HEK293 (cell line): ENCODE data around the gene ADRM1.

ENCODE experiments used
- CTCF ChIA-PET: fragments of 350-600 bp; formaldehyde crosslinking; extraction: SDS; loops from one replicate; lab custom pipeline; 2021; ENCODE audit warnings: antibody characterized with exemption; lab: Yijun Ruan, JAX
- POLR2A ChIA-PET: fragments of 300-600 bp; formaldehyde crosslinking; extraction: SDS; loops from one replicate; lab custom pipeline; 2020; ENCODE audit warnings: antibody characterized with exemption, inconsistent platforms; lab: Yijun Ruan, JAX
- H3K27ac ChIP-seq: fragments of 200-500 bp; sonication (Bioruptor generic); 2 replicates; pipeline ENCODE4 v1.5.1; 2014; ENCODE audit warnings: low read depth, low read length, control low read depth, inconsistent platforms; ENCODE audit errors: extremely low read depth
- H3K36me3 ChIP-seq, 2 experiments: fragments of 200-500 bp in 1 of 2; sonication (Bioruptor generic) in 1 of 2; 1 replicate in 1 of 2; 2 replicates in 1 of 2; pipeline ENCODE4 v1.5.1; 2014 to 2017; ENCODE audit warnings: inconsistent platforms in 2 of 2, low read length in 2 of 2; ENCODE audit not compliant: control insufficient read depth in 2 of 2, insufficient read depth in 1 of 2
- H3K4me1 ChIP-seq: fragments of 200-500 bp; sonication (Bioruptor generic); 2 replicates; pipeline ENCODE4 v1.5.1; 2014; ENCODE audit warnings: mild to moderate bottlenecking, low read length, inconsistent platforms; ENCODE audit not compliant: control insufficient read depth, insufficient read depth
- H3K4me3 ChIP-seq: 2 replicates; pipeline ENCODE4 v1.5.1; 2011; ENCODE audit warnings: low read depth, mild to moderate bottlenecking, control low read depth, low read length, moderate library complexity
- H3K9me3 ChIP-seq: fragments of 200-500 bp; sonication (Bioruptor generic); 2 replicates; pipeline ENCODE4 v1.5.1; 2014; ENCODE audit warnings: low read depth, low read length, inconsistent platforms; ENCODE audit not compliant: control insufficient read depth, insufficient read depth
- BCL11A ChIP-seq: fragments of 450-650 bp; formaldehyde crosslinking; IDR thresholded peaks from 2 replicates; pipeline ENCODE4 v1.5.1; 2016; ENCODE audit warnings: low read depth, missing biosample characterization, missing genetic modification characterization
- BCL11B ChIP-seq: fragments of 450-650 bp; formaldehyde crosslinking; IDR thresholded peaks from 2 replicates; pipeline ENCODE4 v1.5.1; 2016; ENCODE audit warnings: low read depth, missing biosample characterization, missing genetic modification characterization
- GLI2 ChIP-seq: fragments of 450-650 bp; formaldehyde crosslinking; IDR thresholded peaks from 2 replicates; pipeline ENCODE4; 2017; ENCODE audit warnings: missing biosample characterization, missing genetic modification characterization, low read depth, borderline replicate concordance
- GLIS1 ChIP-seq: fragments of 450-650 bp; formaldehyde crosslinking; IDR thresholded peaks from 2 replicates; pipeline ENCODE4 v1.5.1; 2016; ENCODE audit warnings: missing biosample characterization, missing genetic modification characterization
- GLIS2 ChIP-seq: fragments of 450-650 bp; formaldehyde crosslinking; IDR thresholded peaks from 2 replicates; pipeline ENCODE4 v1.5.1; 2016; ENCODE audit warnings: missing biosample characterization, missing genetic modification characterization
- HIC1 ChIP-seq: fragments of 450-650 bp; formaldehyde crosslinking; IDR thresholded peaks from 2 replicates; pipeline ENCODE4 v1.5.1; 2016; ENCODE audit warnings: missing biosample characterization, missing genetic modification characterization
- HOXC10 ChIP-seq: sonication (generic); formaldehyde crosslinking; IDR thresholded peaks from 2 replicates; pipeline ENCODE4 v1.8.1; 2023; ENCODE audit warnings: mild to moderate bottlenecking, missing genetic modification reagents
- KLF1 ChIP-seq: fragments of 450-650 bp; formaldehyde crosslinking; IDR thresholded peaks from 2 replicates; pipeline ENCODE4 v1.5.1; 2016; ENCODE audit warnings: missing biosample characterization, missing genetic modification characterization
- KLF17 ChIP-seq: fragments of 450-650 bp; formaldehyde crosslinking; IDR thresholded peaks from 2 replicates; pipeline ENCODE4 v1.5.1; 2016; ENCODE audit warnings: missing biosample characterization, missing genetic modification characterization
- KLF8 ChIP-seq: fragments of 450-650 bp; formaldehyde crosslinking; IDR thresholded peaks from 2 replicates; pipeline ENCODE4 v1.5.1; 2016; ENCODE audit warnings: missing biosample characterization, missing genetic modification characterization
- KLF9 ChIP-seq: fragments of 450-650 bp; formaldehyde crosslinking; IDR thresholded peaks from 2 replicates; pipeline ENCODE4 v1.5.1; 2016; ENCODE audit warnings: missing biosample characterization, missing genetic modification characterization, low read depth
- PRDM4 ChIP-seq: fragments of 450-650 bp; formaldehyde crosslinking; IDR thresholded peaks from 2 replicates; pipeline ENCODE4 v1.5.1; 2017; ENCODE audit warnings: missing biosample characterization, missing genetic modification characterization
- ZBTB7A ChIP-seq: fragments of 450-650 bp; formaldehyde crosslinking; IDR thresholded peaks from 2 replicates; pipeline ENCODE4 v1.5.1; 2016; ENCODE audit warnings: low read depth, missing biosample characterization, missing genetic modification characterization
- ZNF18 ChIP-seq: fragments of 450-650 bp; formaldehyde crosslinking; IDR thresholded peaks from 2 replicates; pipeline ENCODE4 v1.5.1; 2016; ENCODE audit warnings: missing biosample characterization, missing genetic modification characterization
- ZNF416 ChIP-seq: fragments of 450-650 bp; formaldehyde crosslinking; IDR thresholded peaks from 2 replicates; pipeline ENCODE4 v1.5.1; 2016; ENCODE audit warnings: missing biosample characterization, missing genetic modification characterization
- ZNF426 ChIP-seq: fragments of 450-650 bp; formaldehyde crosslinking; IDR thresholded peaks from 2 replicates; pipeline ENCODE4 v1.5.1; 2017; ENCODE audit warnings: missing biosample characterization, missing genetic modification characterization, mild to moderate bottlenecking, inconsistent platforms, moderate library complexity
- ZNF558 ChIP-seq: fragments of 450-650 bp; formaldehyde crosslinking; IDR thresholded peaks from 2 replicates; pipeline ENCODE4 v1.5.1; 2016; ENCODE audit warnings: missing biosample characterization, missing genetic modification characterization
- ZNF600 ChIP-seq: fragments of 450-650 bp; formaldehyde crosslinking; IDR thresholded peaks from 2 replicates; pipeline ENCODE4 v1.5.1; 2016; ENCODE audit warnings: missing biosample characterization, missing genetic modification characterization
- ZNF645 ChIP-seq: fragments of 450-650 bp; formaldehyde crosslinking; IDR thresholded peaks from 2 replicates; pipeline ENCODE4; 2016; ENCODE audit warnings: missing biosample characterization, missing genetic modification characterization
- ZNF704 ChIP-seq: fragments of 450-650 bp; formaldehyde crosslinking; IDR thresholded peaks from 2 replicates; pipeline ENCODE4 v1.5.1; 2016; ENCODE audit warnings: missing biosample characterization, missing genetic modification characterization
- ZNF843 ChIP-seq: fragments of 450-650 bp; formaldehyde crosslinking; IDR thresholded peaks from 2 replicates; pipeline ENCODE4 v1.5.1; 2016; ENCODE audit warnings: missing biosample characterization, missing genetic modification characterization
- ZSCAN18 ChIP-seq: fragments of 450-650 bp; formaldehyde crosslinking; IDR thresholded peaks from 2 replicates; pipeline ENCODE4 v1.5.1; 2016; ENCODE audit warnings: missing biosample characterization, missing genetic modification characterization

The ADRM1 gene

GRCh38 chr20:62320581-62321354 is 18.0 kb downstream of the ADRM1 start:
- H3K36me3 ChIP-seq, result peaks cover 0 to 71% of the 10 kb centered on the region in 2 experiments; a peak in 2 of 3 replicates
- ChIA-PET POLR2A (interaction anchor here (1.0 kb wide), 1 partner anchor 48 kb away, joined by 3 read pairs; no protein-coding TSS in a partner anchor), CTCF (interaction anchor here (0.8 kb wide), 1 partner anchor 62 kb away, joined by 4 read pairs; no protein-coding TSS in a partner anchor)
- H3K4me3 ChIP-seq, result no peak overlapping the region
- TF ChIP-seq KLF17 (tag by site-specific recombination), result no peak
- peak; percentile 74 for TF ChIP-seq HIC1 (tag by site-specific recombination)
- peak; percentile 65 for TF ChIP-seq KLF8 (tag by site-specific recombination)
- peak; percentile 34; the same call in 1 of the 2 replicates for TF ChIP-seq GLIS2 (tag by site-specific recombination)
- peak; percentile 98 for TF ChIP-seq BCL11A (tag by site-specific recombination)
- TF ChIP-seq ZSCAN18 (tag by site-specific recombination), result no peak
- TF ChIP-seq ZNF600 (tag by site-specific recombination), result no peak
- TF ChIP-seq ZNF704 (tag by site-specific recombination), result no peak
- peak; percentile 49 for TF ChIP-seq KLF1 (tag by site-specific recombination)
- TF ChIP-seq GLIS1 (tag by site-specific recombination), result 0 out of 2 replicates have a peak, but pooled peaks have one; percentile 37
- TF ChIP-seq GLI2 (tag by site-specific recombination), result no peak
- TF ChIP-seq BCL11B (tag by site-specific recombination), result peak; percentile 92
- no peak for TF ChIP-seq ZNF843 (tag by site-specific recombination)
- TF ChIP-seq ZNF426, result no peak
- TF ChIP-seq ZNF416 (tag by site-specific recombination), result no peak
- TF ChIP-seq ZBTB7A, result 0 out of 2 replicates have a peak, but pooled peaks have one; percentile 46
- TF ChIP-seq ZNF558 (tag by site-specific recombination), result no peak
- TF ChIP-seq KLF9 (tag by site-specific recombination), result peak; percentile 25; the same call in 1 of the 2 replicates
- no peaks in the 10 kb centered on the region for H3K9me3 ChIP-seq
- no peak overlapping the region for H3K27ac ChIP-seq
- no peaks in the 10 kb centered on the region for H3K4me1 ChIP-seq

GRCh38 chr20:62321521-62321948 is 18.7 kb downstream of the ADRM1 start:
- no peaks in the 10 kb centered on the region for H3K9me3 ChIP-seq
- ChIA-PET CTCF (no interaction called here), POLR2A (no interaction called here)
- peaks cover 0 to 70% of the 10 kb centered on the region in 2 experiments; a peak in 2 of 3 replicates for H3K36me3 ChIP-seq
- no peaks in the 10 kb centered on the region for H3K4me1 ChIP-seq
- H3K4me3 ChIP-seq, result no peak overlapping the region
- no peak overlapping the region for H3K27ac ChIP-seq
- no peak for TF ChIP-seq ZNF645 (tag by site-specific recombination)
- TF ChIP-seq HOXC10 (CRISPR knock-in tag), result no peak
- no peak for TF ChIP-seq PRDM4 (tag by site-specific recombination)
- no peak for TF ChIP-seq ZNF18 (tag by site-specific recombination)
